Measurements from ENCODE around the gene CNTRL.

The CNTRL gene

DNA sequence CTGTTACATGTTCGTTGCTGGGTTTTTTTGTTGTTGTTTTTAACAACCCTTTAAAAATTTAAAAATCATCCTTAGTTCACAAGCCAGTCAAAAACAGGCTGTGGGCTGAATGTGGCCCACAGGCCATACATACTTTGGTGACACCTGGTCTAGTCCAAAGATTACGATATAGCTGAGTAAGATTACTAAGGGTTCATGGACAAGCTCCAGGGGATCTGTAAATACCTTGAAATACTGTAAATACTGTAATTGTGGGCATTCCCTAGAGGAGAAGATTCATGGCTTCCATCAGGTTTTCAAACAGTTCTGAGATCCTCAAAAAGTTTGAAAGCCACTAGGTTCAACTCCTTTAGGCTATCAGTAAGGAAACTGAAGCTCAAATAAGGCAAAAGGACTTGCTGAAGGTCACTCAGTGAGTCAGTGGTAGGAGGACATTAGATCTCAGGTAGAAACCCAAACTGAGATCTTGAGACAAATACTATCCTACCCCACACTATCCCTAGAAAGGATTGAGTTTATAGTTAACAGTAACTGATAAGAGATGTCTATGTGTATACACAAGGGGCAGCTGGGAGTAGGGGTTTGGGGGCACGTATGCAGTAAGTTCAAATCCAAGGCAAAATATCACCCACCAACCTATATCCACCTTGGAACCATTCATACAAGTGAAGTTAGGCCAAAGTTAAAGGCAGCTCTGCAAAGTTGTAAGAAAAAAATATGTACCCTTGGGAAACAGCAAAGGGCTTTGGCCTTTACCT is 109.1 kb downstream of the CNTRL start:
- no peak for DNase-seq

DNA sequence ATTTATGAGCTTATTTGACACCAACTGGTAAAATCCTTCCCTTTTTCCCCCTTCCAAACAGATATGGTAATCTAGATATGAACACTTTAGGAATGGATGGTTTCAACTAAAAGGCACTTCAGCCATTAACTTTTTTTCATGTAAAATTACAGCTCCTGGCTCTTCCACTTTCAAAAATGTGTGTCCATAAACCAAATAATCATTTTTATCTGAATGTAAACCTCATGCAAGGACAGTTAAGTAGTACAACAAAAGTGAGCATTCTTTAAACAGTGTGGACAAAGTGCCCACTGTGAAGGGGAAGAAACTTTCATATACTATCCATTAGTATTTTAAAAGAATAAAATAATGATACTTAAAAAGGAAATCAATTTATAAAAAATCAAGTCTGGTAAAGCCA is 109.7 kb downstream of the CNTRL start:
- no peak for DNase-seq

DNA sequence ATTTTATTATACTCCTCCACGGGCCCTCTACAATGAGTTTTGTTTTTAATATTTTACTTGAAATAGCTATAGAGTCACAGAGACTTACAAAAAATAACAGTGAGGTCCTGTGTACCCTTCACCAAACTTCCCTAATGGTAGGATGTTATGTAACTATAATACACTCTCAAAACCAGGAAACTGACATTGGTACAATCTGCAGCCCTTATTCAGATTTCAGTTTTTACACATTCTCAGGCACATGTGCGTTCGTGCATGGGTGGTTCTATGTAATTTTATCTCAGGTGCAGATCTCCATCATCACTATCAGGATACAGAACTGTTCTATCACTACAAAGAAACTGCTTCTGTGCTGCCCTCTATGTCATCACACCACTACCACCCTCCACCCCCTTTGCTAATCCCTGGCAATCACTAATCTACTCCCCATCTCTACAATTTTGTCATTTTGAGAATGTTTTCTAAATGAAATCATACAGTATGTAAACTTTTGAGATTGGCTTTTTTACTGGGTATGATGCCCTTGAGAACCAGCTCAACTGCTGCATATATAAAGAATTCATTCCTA is 110.5 kb downstream of the CNTRL start:
- peak; percentile 36 for DNase-seq

DNA sequence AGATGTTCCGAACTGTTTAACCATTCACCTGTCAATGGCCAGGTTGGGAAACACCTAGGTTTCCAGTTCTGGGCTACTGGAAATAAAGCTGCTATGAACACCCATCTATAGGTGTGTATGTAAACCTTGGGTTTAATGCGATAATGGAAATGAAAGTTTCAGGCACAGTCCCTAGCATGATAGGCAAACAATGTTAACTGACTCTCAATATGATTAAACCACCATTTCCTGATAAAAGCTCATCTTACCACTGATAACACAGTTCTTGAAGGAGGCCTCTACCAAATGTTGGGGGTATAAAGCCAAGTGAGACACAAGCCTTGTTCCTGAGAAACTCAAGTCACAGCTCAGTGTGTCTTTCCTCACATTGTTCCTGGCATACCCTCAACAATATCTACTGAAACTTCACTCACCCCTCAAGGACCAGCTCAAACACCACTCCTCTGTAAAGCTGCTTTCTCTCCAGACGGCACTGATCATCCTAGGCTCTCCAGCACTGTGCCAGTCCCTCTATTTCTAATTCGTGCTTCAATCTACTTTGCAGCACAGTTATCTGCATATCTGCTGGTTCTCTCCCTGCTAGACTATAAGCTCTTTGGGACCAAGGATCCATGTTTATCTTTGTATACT is 111.1 kb downstream of the CNTRL start:
- peak; percentile 40 for DNase-seq

DNA sequence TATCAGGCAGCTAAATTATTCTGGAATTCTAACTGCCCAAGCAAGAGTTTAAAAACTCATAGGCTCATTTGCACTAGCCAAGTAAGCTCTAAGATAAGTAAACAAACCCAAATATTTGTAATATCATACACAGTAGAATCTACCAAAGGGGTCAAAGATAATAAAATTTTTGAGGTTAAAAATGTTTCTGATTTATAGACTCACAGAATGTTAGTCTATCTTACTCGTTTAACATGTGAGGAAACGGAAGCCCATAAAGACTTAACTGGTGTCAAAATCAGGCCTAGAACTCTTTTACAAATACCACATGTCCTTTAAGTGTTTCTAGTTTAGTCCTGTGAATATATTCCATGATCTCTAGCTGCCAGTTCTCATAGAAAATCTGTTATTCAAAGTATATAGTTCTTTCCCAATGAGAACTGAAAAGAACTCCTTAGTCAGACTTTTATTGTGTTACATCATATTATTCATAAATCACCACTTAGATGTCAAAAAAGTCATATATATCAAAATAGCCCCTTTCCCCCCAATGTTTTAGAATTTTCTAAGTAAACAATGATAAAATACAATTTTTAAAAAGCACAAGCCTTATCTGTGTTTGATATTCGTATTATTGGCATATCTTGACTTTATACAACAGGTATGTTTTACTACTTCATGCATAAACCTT is 113.0 kb downstream of the CNTRL start:
- no peak for DNase-seq

DNA sequence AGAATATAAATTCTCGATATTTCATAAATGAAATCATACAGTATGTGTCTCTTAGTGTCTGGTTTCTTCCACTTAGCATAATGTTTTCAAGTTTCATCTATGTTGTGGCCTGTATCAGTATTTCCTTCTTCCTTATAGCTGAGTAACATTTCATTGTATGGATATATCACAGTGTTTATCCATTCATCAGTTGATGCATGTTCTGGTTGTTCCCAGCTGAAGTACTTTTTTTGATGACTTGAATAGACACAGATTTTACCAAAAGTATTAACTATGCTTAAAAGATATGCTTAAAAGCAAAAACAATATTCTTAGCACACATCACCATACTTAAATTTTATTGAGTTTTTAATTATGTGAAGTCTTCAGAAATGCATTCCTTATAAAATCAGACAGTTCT is 114.3 kb downstream of the CNTRL start:
- no peak for DNase-seq

DNA sequence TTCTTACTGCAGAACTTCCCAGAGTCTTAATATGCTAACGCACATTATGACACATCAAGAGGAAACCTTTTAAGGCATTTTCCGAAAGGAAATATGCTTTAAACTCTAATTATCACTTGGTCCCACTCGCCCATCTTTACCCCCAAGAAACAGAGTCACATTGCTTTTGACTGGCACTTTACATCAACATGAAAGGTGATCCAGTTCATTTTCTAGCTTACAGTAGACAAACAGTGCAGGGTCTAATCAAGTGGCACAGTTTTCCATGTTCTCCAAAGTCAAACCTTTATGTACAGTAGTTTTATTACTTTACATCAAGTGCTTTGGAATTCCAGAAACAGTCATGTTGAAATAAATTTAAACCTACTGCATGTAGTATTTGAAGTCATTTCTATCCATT is 114.9 kb downstream of the CNTRL start:
- DNase-seq = no peak

DNA sequence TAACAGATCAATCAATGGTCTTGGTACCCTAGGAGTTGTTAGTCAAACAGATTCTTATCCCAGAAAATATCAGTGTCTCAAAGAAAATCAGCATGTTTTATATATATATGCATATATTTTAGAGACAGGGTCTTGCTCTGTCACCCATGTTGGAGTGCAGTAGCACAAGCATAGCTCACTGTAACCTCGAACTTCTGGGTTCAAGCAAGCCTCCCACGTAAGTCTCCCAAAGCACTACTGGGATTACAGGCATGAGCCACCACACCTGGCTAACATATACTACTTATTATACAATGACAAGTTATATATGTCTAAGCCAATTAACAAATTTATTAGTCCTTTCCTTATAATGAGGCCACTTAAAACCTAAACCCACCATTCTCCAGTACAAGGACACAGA is 116.5 kb downstream of the CNTRL start:
- no peak for DNase-seq

DNA sequence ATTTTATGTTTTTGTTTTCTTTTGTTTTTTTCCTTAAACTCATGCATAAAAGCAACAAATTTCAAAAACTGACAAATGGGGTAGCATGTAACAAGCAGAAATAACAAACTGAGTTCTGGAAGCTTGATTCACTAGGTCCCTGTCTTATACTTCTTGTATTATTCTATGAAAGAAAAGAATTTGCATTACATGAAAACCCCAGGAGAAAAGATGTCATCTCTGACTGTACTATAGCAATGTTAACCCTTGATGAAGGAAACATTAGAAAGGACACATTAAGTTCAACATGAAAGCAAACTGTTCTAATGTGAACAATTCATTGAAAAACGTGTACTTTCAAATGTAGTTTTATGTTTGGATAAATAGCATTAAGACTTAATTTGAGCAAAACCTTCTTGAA is 117.8 kb downstream of the CNTRL start:
- DNase-seq = no peak

DNA sequence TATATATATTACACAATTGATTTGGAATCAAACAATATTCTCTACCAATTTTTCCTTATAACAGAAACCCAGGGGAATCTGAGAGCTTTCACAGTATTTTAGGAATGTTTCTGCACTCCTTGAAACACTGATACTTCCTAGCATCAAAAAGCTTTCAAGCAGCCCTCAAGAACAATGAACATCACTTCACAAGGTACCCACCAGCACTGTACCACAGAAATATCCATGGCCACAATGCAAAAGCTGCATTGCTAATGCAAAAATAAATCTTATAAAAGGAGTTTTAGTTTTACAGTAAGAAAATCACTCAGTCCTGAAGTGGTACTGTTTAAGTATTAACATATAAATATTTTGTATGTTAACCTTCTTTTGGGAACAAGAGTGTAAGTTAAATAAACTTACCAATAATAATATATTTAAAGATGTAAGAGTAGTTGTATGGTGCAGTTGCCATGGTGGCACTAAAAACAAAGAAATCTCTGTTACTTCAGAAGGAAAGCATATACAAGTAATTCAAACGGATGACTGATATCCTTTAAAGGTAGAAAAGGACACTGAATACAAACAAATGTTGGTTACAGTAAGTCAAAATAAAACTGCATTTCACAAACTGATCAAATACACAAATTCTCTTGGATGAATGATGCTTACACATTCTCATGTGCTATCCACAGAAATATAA is 118.3 kb downstream of the CNTRL start:
- no peak for DNase-seq

DNA sequence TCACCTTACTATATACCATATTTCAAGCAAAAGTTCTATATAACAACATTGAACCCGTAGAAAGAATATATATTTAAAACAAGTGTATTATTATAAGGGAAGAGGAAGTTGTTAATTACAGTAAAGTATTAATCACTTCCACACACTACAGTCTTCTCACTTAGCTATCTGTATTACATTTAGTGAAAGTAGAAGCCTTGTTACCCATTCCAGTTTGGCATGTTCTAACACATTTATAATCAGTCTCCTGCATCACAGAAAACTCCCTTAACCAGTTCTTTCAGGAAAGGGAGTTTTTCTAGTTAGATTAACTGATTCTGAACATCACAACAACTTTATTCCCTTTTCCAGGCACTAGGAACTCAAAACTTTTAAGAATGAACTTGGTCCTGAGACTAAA is 120.0 kb downstream of the CNTRL start:
- DNase-seq = no peak

DNA sequence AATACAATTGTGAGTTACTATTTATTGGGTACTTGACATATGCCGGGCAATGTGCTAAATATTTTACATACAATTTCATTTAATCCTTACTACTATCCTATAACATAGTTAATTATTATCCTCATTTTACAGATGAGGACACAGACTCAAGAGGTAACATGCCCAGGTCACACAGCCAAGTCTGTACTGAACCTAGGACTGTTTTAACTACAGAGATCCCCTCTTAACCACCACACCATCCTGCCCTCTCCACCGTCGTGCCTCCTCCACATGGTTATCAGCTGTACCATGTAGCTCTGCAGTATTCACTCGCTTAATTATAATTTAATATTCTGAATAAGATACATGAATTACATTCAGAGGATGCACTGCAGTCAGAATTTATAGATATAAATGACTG is 121.6 kb downstream of the CNTRL start:
- DNase-seq = peak; percentile 60

DNA sequence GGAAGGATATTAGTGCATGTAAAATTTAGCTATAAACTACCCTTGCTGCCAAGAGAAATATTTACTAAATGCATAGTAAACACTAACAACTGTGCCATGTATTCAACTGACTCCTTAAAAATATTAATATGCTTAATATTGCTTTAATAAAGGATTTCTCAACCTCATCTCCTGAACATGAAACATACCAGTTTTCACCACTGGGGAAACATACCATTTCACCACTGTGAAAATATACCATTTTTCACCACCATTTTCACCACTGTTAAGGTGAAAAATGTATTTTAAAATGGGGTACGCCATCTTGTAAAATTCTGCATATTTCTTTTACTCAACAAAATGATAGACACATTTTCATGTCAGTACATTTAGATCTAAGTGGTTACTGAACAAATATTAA is 122.4 kb downstream of the CNTRL start:
- DNase-seq = no peak

DNA sequence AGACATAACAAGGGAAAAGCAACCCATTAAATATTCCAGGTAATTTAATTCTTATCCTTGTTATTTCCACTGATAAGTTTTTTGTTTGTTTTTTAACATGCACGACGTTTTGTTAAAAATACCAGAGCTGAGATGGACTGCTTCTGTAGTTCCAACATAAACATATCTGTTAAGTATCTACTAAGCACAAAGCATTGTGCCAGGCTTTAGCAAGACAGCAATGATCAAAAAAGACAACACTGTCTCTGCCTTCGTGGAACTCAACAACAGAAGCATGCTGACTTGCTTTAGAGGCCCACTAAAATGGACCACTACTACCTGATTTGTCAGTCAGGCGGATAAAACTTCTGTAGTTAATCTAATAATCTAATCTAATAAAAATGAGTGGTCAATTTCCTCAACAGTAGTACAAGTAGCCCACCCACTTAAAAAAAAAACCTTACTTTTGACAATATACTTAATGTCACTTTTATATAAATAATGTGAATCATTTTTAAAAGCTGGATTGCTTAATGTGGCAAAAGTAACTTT is 123.8 kb downstream of the CNTRL start:
- DNase-seq = no peak

DNA sequence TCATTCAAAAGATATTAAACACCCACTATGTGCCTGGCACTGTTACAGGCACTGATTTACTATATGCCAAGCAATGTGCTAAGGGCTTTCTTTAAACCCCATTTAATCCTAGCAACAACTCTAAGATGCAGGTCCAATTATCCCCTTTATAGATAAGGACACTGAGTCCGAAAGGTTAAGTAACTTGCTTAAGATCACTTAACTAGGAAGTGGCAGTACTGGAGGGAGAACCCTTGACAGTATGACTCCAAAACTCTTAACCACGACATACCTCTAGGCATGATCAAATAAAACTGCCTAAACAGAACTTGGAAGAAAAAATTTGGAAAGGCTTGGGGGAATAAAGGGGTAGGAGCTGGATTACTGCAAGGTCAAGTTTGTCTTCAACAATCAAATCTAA is 125.2 kb downstream of the CNTRL start:
- peak; percentile 42 for DNase-seq

DNA sequence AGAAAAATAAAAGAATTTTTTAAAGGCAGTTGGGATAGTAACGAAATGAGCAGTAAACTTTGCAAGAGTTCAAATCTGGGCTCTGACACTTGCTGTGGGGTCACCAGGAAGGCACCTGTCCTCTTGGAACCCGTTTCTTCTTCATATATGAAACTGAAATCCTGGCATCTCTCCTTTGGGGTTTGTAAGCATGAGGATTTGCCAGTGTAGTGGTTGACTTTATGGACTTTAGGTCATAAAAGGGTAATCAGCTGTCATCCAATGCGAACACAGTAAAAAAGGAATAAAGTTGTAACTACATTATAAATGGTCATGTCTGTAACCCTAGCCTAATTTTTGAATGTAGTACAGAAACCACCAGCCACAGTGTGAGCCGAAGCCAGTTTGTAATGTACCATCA is 125.6 kb downstream of the CNTRL start:
- no peak for DNase-seq

DNA sequence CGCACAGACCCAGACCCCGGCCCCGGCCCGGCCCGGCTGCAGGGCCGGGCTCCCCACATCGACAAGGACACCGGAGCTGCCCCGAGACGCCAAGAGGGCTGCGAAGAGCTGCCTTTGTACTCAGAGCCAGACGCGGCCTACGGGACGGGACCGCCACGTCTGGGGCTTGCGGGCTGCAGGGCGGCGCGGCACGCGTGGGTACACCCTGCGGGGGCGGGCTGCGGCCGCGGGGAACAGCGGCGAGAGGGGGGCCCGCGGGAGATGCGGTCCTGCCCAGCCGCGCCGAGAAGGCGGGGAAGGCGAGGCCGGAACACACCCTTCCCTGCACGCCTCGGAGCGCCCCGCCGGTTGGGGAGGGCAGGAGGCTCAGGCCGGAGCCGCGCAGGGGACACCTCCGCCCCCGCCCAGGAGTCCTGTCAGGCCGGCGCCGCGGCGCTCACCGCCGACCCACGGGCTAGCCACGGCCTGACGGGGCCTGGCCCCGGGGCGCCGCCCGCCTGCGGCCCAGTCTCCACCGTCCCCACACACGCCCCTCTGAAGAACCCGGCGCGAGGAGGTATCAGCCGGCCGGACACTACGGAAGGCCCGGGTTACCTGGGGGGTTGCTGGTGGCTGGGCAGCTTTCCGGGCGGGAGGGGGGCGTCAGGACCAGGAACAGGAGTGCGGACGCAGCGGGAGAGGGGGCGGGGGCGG is 126.4 kb downstream of the CNTRL start:
- DNase-seq = peak; percentile 72

DNA sequence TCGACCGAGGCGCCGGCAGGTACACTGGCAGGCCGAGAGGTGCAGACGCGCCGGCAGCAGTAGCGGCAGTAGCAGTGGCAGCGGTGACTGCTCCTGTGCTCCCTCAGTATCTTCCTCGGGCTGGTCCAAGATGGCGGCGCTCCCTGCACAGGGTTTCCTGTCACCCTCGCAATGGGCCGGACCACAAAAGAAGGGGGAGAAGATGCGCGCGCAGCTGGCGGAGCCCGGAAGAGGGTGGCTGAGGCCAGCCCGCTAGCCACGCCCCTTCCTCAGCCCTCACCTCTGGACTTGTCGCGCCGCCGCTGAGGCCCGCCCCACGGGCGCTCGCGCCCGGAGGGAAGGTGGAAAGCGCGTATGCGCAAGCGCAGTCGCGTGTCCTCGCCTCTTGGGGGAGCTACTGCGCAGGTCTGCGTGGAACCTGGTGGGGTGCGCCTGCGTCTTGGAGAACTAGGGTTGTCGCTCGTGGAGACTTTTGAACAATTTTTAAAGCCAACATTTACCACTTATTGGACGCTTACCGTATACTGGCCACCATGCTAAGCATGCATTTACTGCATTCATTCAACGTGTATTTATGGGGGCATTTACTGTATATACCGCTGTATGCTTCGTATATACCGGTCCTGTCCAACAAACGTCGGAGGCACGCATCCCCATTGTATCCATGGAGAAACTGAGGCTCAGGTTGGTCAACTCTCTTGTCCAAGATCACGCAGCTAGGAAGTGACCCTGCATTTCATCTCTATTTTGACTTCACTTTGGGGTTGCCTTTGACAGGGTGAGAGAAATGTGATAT is 127.2 kb downstream of the CNTRL start, which contains the start of gene RAB14:
Gene RAB14, minus strand, starts transcription at position 132 of the 796 bp plus-strand sequence. CDS start 8,457 bp downstream, outside the sequence.
- peak; percentile 100 for DNase-seq

DNA sequence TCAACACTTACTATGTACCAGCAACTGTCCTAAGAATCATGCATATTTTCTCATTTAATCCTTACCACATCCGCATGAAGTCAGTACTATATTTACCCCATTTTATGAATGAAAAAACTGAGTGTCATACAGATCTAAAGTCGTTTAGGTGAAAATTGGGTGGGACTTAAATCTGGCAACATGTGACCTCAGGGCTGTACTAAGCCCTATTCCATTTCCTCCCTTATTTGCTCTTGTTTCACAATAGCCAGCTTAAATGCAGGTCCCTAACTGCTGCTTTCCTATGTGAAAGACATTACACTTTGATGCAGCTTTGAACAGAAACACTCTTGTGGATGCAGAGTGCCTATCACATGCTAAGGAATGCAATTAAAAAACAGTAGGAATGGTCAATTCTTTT is 129.4 kb downstream of the CNTRL start:
- DNase-seq = peak; percentile 41

DNA sequence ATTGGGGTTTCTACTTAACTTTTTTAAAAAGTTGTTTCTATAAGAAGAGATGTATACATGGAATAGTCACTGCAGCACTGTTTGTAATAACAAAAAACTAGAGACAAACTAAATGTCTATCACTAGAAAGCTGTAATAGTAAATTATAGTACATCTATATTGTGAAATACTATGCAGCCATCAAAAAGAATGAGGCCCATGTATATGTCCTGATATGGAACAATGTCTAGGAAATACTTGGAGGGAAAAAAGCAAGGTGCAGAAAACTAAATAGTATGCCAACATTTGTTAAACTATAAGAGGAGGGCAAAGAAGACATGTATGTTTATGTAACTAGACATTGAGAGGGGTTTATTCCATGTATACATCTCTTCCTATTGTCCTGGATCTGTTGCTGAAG is 129.9 kb downstream of the CNTRL start:
- DNase-seq = no peak

All from hematopoietic multipotent progenitor cell treated with erythropoietin and hydrocortisone succinate and interleukin-3 and kit ligand, for 4 days (in vitro differentiated cells).